IPS-18c (cell line): ENCODE data around the gene GALNTL6.
"Not testable (repeated sequence)": the region's sequence is repeated elsewhere in the genome, so short reads cannot be mapped to it uniquely, and the experiment has no call there.

Experiments used
- H3K4me3 ChIP-seq: 2 replicates; pipeline ENCODE4 v1.7.0; 2013; ENCODE audit warnings: low read depth, mild to moderate bottlenecking, low read length, moderate library complexity; ENCODE audit not compliant: insufficient read depth
- H3K9me3 ChIP-seq: one replicate; pipeline ENCODE4 v1.6.1; 2013; ENCODE audit warnings: mild to moderate bottlenecking, low read length, moderate library complexity; ENCODE audit not compliant: control insufficient read depth, insufficient read depth

Gene GALNTL6

DNA sequence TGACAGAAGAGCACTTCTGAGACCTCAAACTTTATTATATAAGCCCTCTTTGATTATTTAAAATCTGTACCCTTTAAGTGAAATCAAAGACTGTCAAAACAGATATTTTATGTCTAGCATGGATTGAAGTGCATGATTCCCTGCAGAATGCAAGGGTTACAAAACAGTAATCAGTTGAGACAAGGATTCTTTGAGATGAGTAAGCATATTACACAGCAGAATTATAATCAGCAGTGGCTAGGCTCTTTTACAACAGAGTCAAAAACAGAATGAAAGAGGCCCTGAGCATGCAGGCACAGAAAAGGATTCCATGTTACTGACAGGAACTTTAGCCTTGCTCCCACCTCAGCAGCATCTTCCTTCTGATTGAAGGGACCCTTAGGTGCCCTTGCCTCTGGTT, 867.5 kb downstream of the GALNTL6 start:
- no peaks in the 10 kb centered on the region for H3K9me3 ChIP-seq

GRCh38 chr4:172683021-172683420, 869.8 kb downstream of the GALNTL6 start:
- no peak overlapping the region for H3K4me3 ChIP-seq

More for the DNA sequence above, 867.5 kb downstream of the GALNTL6 start:
- no peak overlapping the region for H3K4me3 ChIP-seq

GRCh38 chr4:172686021-172686420, 872.8 kb downstream of the GALNTL6 start:
- Histone ChIP-seq H3K9me3 (no peaks in the 10 kb centered on the region), H3K4me3 (no peak overlapping the region)

More at GRCh38 chr4:172683021-172683420, 869.8 kb downstream of the GALNTL6 start:
- H3K9me3 ChIP-seq = no peaks in the 10 kb centered on the region

- Histone ChIP-seq H3K9me3 (no peaks in the 10 kb centered on the region), H3K4me3 (no peak overlapping the region)
Measured at GRCh38 chr4:172688534-172688933, 875.3 kb downstream of the GALNTL6 start.

GRCh38 chr4:172691552-172691951, 878.3 kb downstream of the GALNTL6 start:
- Histone ChIP-seq H3K9me3 (no peaks in the 10 kb centered on the region), H3K4me3 (no peak overlapping the region)

DNA sequence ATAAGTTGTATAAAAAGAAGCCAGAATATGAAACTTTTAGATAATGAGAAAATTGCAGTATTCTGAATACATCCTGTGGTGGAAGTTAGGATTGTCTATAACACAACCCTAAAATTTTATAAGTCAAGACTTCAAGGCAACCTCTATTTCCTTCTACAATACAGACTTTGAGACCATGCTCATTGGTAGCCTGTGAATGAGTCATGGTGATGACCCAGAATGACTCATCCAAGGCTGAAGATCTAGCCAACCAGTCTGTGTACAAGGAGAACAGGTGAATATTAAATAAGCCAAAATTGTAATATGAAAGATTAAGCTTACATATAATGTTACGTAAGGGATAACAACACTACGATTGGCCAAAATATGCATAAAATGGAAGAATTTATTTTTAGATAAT, 879.5 kb downstream of the GALNTL6 start:
- Histone ChIP-seq H3K4me3 (no peak overlapping the region), H3K9me3 (no peaks in the 10 kb centered on the region)

GRCh38 chr4:172698256-172698655, 885.1 kb downstream of the GALNTL6 start:
- no peak overlapping the region for H3K4me3 ChIP-seq
- H3K9me3 ChIP-seq = no peaks in the 10 kb centered on the region

GRCh38 chr4:172705565-172705964, 892.4 kb downstream of the GALNTL6 start:
- peaks cover 2% of the 10 kb centered on the region for H3K9me3 ChIP-seq

GRCh38 chr4:172706000-172706399, 892.8 kb downstream of the GALNTL6 start:
- peaks cover 2% of the 10 kb centered on the region for H3K9me3 ChIP-seq

More at GRCh38 chr4:172705565-172705964, 892.4 kb downstream of the GALNTL6 start:
- no peak overlapping the region for H3K4me3 ChIP-seq

GRCh38 chr4:172707622-172708021, 894.4 kb downstream of the GALNTL6 start:
- peaks cover 2% of the 10 kb centered on the region for H3K9me3 ChIP-seq
- H3K4me3 ChIP-seq = no peak overlapping the region

More at GRCh38 chr4:172706000-172706399, 892.8 kb downstream of the GALNTL6 start:
- no peak overlapping the region for H3K4me3 ChIP-seq

DNA sequence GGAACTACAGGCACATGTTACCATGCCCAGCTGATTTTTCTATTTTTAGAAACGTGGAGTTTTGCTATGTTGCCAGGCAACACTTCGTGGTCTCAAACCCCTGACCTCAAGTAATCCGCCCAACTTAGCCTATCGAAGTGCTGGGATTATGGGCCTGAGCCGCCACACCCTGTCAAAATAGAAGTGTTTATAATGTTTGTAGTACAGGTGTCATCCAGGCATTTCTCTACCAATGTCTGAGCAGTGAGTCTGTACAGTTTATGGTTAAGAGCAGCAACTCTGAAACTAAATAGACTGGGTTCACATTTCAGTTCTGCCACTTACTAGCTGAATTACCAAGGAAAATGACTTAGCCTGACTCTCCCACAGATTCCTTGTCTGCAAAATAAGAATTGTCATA, 895.0 kb downstream of the GALNTL6 start:
- no peak overlapping the region for H3K4me3 ChIP-seq
- H3K9me3 ChIP-seq = peaks cover 2% of the 10 kb centered on the region

DNA sequence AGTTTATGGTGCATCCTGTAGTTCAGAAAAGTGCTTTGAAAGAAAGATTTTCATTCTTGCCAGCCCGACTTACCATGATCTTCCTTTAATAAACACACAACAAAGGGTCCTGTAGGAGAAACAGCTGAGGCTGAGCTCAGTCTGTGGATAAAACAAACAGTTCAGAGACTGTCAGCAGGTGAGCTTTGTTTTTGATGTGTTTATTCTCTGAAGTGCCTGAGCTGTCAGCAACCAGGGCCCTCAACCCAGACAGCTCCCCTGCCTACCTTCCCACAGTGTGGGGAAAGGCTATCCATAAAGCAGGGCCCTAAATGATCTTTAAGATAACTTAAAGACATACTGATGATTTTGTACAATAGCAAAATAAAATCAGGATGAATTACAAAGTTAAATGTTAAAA, 896.2 kb downstream of the GALNTL6 start:
- no peak overlapping the region for H3K4me3 ChIP-seq
- peaks cover 2% of the 10 kb centered on the region for H3K9me3 ChIP-seq

GRCh38 chr4:172716291-172716690, 903.1 kb downstream of the GALNTL6 start:
- Histone ChIP-seq H3K9me3 (no peaks in the 10 kb centered on the region), H3K4me3 (no peak overlapping the region)

DNA sequence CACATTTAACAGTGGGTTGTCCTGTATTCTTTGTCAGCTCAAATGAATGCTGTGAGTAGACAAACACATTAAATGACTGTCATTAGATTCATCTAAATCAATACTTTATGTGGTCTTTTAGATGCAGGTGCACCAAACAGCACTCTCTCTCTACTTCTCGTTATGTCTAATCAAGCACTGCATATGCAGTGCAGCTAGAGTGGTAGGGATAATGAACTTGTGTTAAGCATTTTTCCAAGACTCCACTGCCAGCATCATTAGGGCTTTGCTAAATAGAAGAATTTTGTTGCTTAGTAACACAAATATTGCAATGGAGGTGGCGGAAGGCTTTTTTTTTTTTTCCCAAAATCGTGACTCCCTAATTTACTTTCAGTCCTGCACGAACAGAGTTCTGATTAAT, 908.5 kb downstream of the GALNTL6 start:
- no peak overlapping the region for H3K4me3 ChIP-seq
- H3K9me3 ChIP-seq = no peaks in the 10 kb centered on the region

- Histone ChIP-seq H3K9me3 (no peaks in the 10 kb centered on the region), H3K4me3 (no peak overlapping the region)
Measured at GRCh38 chr4:172725581-172725980, 912.4 kb downstream of the GALNTL6 start.

- H3K4me3 ChIP-seq = no peak overlapping the region
- H3K9me3 ChIP-seq = no peaks in the 10 kb centered on the region
Measured at GRCh38 chr4:172726001-172726423, 912.8 kb downstream of the GALNTL6 start.

DNA sequence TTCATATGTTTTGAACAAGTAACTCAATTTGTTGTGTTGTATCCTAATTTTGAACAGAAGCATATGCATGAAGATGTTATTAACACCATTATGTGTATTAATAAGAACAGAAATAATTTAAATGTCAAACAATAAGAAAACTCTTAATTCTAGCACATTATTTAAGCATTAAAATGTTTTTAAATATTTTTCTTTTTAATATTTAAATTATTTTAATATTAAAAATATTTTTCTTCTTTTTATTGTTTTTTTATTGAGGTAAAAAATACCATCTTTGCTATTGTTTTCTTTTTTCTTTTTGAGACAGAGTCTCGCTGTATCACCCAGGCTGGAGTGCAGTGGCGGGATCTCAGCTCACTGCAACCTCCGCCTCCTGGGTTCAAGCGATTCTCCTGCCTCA, 914.4 kb downstream of the GALNTL6 start:
- H3K4me3 ChIP-seq = no peak overlapping the region
- H3K9me3 ChIP-seq = no peaks in the 10 kb centered on the region

DNA sequence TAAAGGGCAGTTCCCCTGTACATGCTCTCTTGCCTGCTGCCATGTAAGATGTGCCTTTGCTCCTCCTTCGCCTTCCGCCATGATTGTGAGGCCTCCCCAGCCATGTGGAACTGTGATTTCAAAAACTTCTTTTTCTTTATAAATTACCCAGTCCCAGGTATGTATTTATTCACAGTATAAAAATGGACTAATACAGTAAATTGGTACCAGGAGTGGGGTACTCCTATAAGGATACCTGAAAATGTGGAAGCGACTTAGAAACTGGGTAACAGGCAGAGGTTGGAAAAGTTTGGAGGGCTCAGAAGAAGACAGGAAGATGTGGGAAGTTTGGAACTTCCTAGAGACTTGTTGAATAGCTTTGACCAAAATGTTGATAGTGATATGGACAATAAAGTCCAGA, 920.4 kb downstream of the GALNTL6 start:
- not testable (repeated sequence) for H3K9me3 ChIP-seq, H3K4me3 ChIP-seq

GRCh38 chr4:172734555-172734954, 921.4 kb downstream of the GALNTL6 start:
- no peak overlapping the region for H3K4me3 ChIP-seq
- H3K9me3 ChIP-seq = peaks cover 2% of the 10 kb centered on the region
